ENCODE results near the gene BRD1. TPM values are rescaled to one million over a fixed set of nuclear protein-coding genes. Genes with fewer than 3 reads are reported as not detected.
A peak's percentile ranks its signal among the peaks of the same experiment; 100 is the strongest.

The BRD1 gene
- total RNA-seq, 3 donors from 2014 or later (not counting 1 experiment from before 2014, with no cell fraction given): 126 to 154 (median 132) TPM

DNA sequence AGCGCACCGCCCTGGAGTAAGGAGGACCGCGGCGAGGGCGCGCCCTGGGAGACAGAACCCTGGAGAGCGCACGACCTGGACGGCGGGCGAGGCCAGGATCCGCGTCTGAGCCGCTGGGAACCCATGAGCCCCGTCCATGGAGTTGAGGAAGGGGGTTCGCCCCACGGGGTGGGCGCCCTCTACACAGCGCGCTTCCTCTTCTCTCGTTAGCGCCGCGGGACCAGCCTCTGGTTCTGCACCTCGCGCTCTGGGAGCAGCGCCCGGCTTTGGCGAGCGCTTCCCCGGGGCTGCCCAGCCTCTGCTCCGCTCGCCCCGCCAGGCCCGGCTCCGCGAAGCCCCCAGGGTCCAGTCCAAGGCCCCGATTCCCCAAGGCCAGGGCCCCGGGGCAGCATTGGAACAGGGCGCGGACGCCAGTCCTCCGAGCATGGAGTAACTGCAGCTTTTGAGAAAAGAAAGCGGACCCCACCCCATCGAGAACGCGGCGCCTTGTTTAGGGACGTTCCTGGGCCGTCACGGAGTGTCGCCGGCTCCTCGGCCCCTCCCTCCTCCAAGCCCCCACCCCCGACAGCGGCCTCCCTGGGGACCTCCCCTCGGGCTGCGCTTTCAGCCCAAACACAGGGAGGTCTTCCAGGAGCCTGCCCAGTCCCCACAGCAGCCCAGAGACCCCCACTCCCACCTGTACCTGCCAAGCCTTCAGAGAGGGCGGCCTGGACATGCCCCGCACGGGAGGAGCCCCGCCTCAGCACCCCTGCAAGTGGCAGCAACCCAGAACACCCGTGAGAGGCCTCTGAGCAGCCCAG is 56.2 kb downstream of the BRD1 start:
- peaks cover 3 to 6% of the 10 kb centered on the region in 2 donors for H3K9me3 Mint-ChIP-seq
- H3K36me3 ChIP-seq (ENCODE audit: control insufficient read depth, insufficient read depth, low read length): peaks cover 28% of the 10 kb centered on the region
- no peaks in the 10 kb centered on the region for H3K4me1 ChIP-seq (ENCODE audit: control insufficient read depth, insufficient read depth, low read length)
- H3K4me3 Mint-ChIP-seq: no peak overlapping the region
- no peaks in the 10 kb centered on the region for H3K27me3 Mint-ChIP-seq (ENCODE audit: low read depth in 2 of 2)
- peaks cover 0 to 5% of the 10 kb centered on the region in 2 donors for H3K4me1 Mint-ChIP-seq
- no peak for TF ChIP-seq CTCF (IDR thresholded peaks at IDR 0.05)
- WGBS (ENCODE audit: insufficient coverage): 63% methylated on average over 64 of the region's 64 CpGs
- no peak overlapping the region for H3K4me3 ChIP-seq (ENCODE audit: low read length)
- H3K27ac ChIP-seq (ENCODE audit: low read length): no peak overlapping the region
- no peaks in the 10 kb centered on the region for H3K27me3 ChIP-seq (ENCODE audit: control insufficient read depth, insufficient read depth, low read length)
- DNase-seq (no peak), ATAC-seq (peak in 1 of 3 donors; percentile 7)
- H3K36me3 Mint-ChIP-seq: peaks cover 7% of the 10 kb centered on the region
- intact Hi-C loops (cut with micrococcal nuclease): no loop called here
- peaks cover 8% of the 10 kb centered on the region for H3K9me3 ChIP-seq (ENCODE audit: control insufficient read depth, insufficient read depth, low read length)
- no peak overlapping the region for H3K27ac Mint-ChIP-seq

DNA sequence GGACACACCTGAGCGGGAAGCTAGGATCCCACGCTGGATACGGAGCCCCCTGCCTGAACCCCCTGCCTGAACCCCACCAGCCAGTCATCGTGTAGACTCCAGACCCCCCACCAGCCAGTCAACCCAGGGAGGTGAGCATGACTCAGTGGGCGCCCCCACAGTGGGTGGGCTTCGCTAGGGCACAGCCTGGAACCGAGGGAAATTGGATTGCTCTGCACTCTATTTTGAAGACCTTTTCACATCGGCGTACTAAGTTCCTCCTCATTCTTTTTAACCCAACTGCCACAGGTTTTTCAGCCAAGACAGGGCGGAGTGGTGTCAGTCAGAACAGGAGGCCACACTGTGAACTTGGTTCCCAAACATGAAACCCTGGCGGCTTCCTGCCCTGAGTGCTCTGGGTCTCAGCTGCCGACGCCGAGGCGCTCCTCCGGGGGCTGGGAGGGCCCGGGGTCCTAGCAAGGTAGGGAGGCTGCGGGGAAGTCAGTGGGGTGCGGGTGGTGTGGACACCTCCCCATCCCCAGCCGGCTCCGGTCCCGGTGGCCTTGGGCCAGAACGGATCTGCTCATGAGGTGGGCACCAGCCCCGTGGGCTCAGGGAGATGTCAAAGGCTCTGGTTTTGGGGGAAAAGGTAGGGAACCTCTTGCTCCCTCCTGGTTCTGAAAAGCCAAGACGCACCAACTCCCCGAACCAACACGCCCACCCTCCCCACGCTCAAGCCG is 57.0 kb downstream of the BRD1 start:
- Histone ChIP-seq H3K27me3 (ENCODE audit: control insufficient read depth, insufficient read depth, low read length) (no peaks in the 10 kb centered on the region), H3K4me1 (ENCODE audit: control insufficient read depth, insufficient read depth, low read length) (no peaks in the 10 kb centered on the region), H3K4me3 (ENCODE audit: low read length) (no peak overlapping the region), H3K27ac (ENCODE audit: low read length) (no peak overlapping the region), H3K36me3 (ENCODE audit: control insufficient read depth, insufficient read depth, low read length) (peaks cover 21% of the 10 kb centered on the region), H3K9me3 (ENCODE audit: control insufficient read depth, insufficient read depth, low read length) (peaks cover 9% of the 10 kb centered on the region)
- Mint-ChIP-seq H3K27me3 (ENCODE audit: low read depth in 2 of 2) (no peaks in the 10 kb centered on the region), H3K9me3 (peaks cover 3 to 6% of the 10 kb centered on the region in 2 donors), H3K4me3 (no peak overlapping the region), H3K27ac (no peak overlapping the region), H3K4me1 (peaks cover 0 to 5% of the 10 kb centered on the region in 2 donors), H3K36me3 (peaks cover 7% of the 10 kb centered on the region)
- DNase-seq (no peak), ATAC-seq (peak in 1 of 3 donors; percentile 9)
- intact Hi-C loops (cut with micrococcal nuclease): no loop called here
- TF ChIP-seq CTCF (IDR thresholded peaks at IDR 0.05): no peak
- WGBS (ENCODE audit: insufficient coverage): 68% methylated on average over 29 of the region's 29 CpGs

GRCh38 chr22:49769691-49770546 is 57.8 kb downstream of the BRD1 start:
- Histone ChIP-seq H3K4me1 (ENCODE audit: control insufficient read depth, insufficient read depth, low read length) (no peaks in the 10 kb centered on the region), H3K4me3 (ENCODE audit: low read length) (no peak overlapping the region), H3K27me3 (ENCODE audit: control insufficient read depth, insufficient read depth, low read length) (no peaks in the 10 kb centered on the region), H3K27ac (ENCODE audit: low read length) (no peak overlapping the region), H3K36me3 (ENCODE audit: control insufficient read depth, insufficient read depth, low read length) (peaks cover 15% of the 10 kb centered on the region), H3K9me3 (ENCODE audit: control insufficient read depth, insufficient read depth, low read length) (peaks cover 9% of the 10 kb centered on the region)
- ATAC-seq: no peak
- peaks cover 0 to 5% of the 10 kb centered on the region in 2 donors for H3K4me1 Mint-ChIP-seq
- peaks cover 7% of the 10 kb centered on the region for H3K36me3 Mint-ChIP-seq
- H3K4me3 Mint-ChIP-seq: no peak overlapping the region
- 92% methylated on average over 22 of the region's 22 CpGs for WGBS (ENCODE audit: insufficient coverage)
- TF ChIP-seq CTCF (IDR thresholded peaks at IDR 0.05): no peak
- H3K27me3 Mint-ChIP-seq (ENCODE audit: low read depth in 2 of 2): no peaks in the 10 kb centered on the region
- intact Hi-C loops (cut with micrococcal nuclease): no loop called here
- no peak overlapping the region for H3K27ac Mint-ChIP-seq
- DNase-seq: no peak
- H3K9me3 Mint-ChIP-seq: peaks cover 3 to 6% of the 10 kb centered on the region in 2 donors

Data from natural killer cell (primary cell).